Nephron (organoid): Measurements from ENCODE around the gene DNASE1L3.

ENCODE experiments used
- H3K27ac Mint-ChIP-seq, 3 experiments: 2 replicates each; pipeline ENCODE4 v1.8.0; 2020; ENCODE audit warnings: mixed read lengths in 3 of 3, mild to moderate bottlenecking in 2 of 3, moderate library complexity in 1 of 3
- H3K27me3 Mint-ChIP-seq: 2 replicates; pipeline ENCODE4 v1.8.0; 2021; ENCODE audit warnings: low read depth, mild to moderate bottlenecking, moderate library complexity, mixed read lengths
- H3K36me3 Mint-ChIP-seq: 2 replicates; pipeline ENCODE4 v1.8.0; 2020; ENCODE audit warnings: low read depth, mixed read lengths
- H3K4me1 Mint-ChIP-seq: 2 replicates; pipeline ENCODE4 v1.8.0; 2020; ENCODE audit warnings: mixed read lengths
- H3K4me3 Mint-ChIP-seq, 3 experiments: 2 replicates each; pipeline ENCODE4 v1.8.0; 2020; ENCODE audit warnings: mild to moderate bottlenecking in 3 of 3, mixed read lengths in 3 of 3, moderate library complexity in 2 of 3
- H3K9me3 Mint-ChIP-seq: 2 replicates; pipeline ENCODE4 v1.8.0; 2020; ENCODE audit warnings: mixed read lengths
- CTCF ChIP-seq, 3 experiments: fragments of 200-600 bp; sonication (generic); IDR thresholded peaks; one replicate each; pipeline ENCODE4 v1.5.0; 2021; ENCODE audit warnings: antibody characterized with exemption in 3 of 3; ENCODE audit not compliant: unreplicated experiment in 3 of 3

DNASE1L3 gene

GRCh38 chr3:58154626-58155449 lies 55.9 kb downstream of the DNASE1L3 start:
- H3K4me3 Mint-ChIP-seq = no peak overlapping the region
- peaks cover 67% of the 10 kb centered on the region for H3K36me3 Mint-ChIP-seq
- no peak for TF ChIP-seq CTCF (IDR thresholded peaks at IDR 0.05; ENCODE audit: unreplicated experiment in 3 of 3)
- peaks cover 17% of the 10 kb centered on the region for H3K4me1 Mint-ChIP-seq
- H3K27ac Mint-ChIP-seq = no peak overlapping the region
- H3K27me3 Mint-ChIP-seq = peaks cover 5% of the 10 kb centered on the region
- H3K9me3 Mint-ChIP-seq = no peaks in the 10 kb centered on the region

GRCh38 chr3:58153371-58153770 lies 57.4 kb downstream of the DNASE1L3 start:
- Mint-ChIP-seq H3K4me1 (peaks cover 13% of the 10 kb centered on the region), H3K36me3 (peaks cover 72% of the 10 kb centered on the region), H3K4me3 (no peak overlapping the region), H3K9me3 (no peaks in the 10 kb centered on the region), H3K27ac (no peak overlapping the region), H3K27me3 (no peaks in the 10 kb centered on the region)
- TF ChIP-seq CTCF (IDR thresholded peaks at IDR 0.05; ENCODE audit: unreplicated experiment in 3 of 3) = no peak

DNA sequence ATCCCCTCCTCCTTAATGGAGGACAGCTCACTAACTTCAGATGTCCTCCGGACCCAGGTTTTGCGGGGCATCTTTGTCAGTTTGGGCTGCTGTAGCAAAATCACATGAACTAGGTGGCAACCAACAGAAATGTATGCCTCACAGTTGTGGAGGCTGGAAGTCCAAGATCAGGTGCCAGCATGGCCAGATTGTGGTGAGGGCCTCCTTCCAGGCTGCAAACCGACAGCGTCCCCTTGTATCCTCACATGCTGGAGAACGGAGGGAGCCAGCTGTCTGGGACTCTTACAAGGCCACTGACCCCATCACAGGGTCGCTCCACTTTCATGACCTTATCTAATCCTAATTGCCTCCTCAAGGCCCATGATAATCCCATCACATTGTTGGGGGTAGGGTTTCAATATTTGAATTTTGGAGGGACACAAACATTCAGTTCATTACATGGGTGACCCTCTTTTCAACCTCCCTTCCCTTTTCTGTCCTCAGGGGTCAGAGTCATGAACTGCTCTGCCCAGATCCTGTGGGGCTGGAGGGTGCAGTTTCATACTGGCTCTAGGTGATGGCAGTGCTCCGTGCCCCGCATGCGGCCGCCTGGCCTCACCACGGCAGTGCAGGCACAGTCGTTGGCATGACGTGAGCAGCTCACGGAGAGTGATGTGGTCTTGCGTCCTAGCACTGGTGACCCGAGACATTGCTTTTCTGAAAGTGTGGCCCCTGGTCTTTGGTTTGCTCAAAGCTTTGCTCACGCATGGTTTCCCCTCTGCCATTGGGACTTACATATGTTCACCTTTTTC lies 58.4 kb downstream of the DNASE1L3 start:
- H3K36me3 Mint-ChIP-seq = peaks cover 74% of the 10 kb centered on the region
- no peak overlapping the region for H3K4me3 Mint-ChIP-seq
- peaks cover 3% of the 10 kb centered on the region for H3K4me1 Mint-ChIP-seq
- no peak for TF ChIP-seq CTCF (IDR thresholded peaks at IDR 0.05; ENCODE audit: unreplicated experiment in 3 of 3)
- no peaks in the 10 kb centered on the region for H3K27me3 Mint-ChIP-seq
- no peak overlapping the region for H3K27ac Mint-ChIP-seq
- H3K9me3 Mint-ChIP-seq = no peaks in the 10 kb centered on the region

DNA sequence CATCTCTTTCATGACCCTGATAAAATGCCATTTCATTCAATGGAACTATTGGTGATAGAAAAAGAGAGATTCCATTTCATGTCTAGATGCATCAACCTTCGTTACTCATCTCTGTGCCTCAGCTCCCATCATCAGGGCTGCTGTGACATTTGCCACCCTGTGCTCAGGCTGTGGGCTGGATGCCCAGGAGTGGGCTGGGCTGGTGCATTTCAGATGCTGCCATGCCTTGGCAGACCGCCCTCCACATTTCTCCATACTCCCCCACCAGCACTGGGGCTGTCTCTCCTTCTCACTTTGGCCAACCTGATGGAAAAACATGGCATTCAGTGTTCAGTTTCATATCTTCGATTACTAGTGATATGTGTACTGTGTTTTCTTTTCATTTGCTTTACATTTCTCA lies 59.1 kb downstream of the DNASE1L3 start:
- Mint-ChIP-seq H3K4me1 (no peaks in the 10 kb centered on the region), H3K27me3 (no peaks in the 10 kb centered on the region), H3K4me3 (no peak overlapping the region), H3K27ac (no peak overlapping the region), H3K36me3 (peaks cover 77% of the 10 kb centered on the region), H3K9me3 (no peaks in the 10 kb centered on the region)
- no peak for TF ChIP-seq CTCF (IDR thresholded peaks at IDR 0.05; ENCODE audit: unreplicated experiment in 3 of 3)

DNA sequence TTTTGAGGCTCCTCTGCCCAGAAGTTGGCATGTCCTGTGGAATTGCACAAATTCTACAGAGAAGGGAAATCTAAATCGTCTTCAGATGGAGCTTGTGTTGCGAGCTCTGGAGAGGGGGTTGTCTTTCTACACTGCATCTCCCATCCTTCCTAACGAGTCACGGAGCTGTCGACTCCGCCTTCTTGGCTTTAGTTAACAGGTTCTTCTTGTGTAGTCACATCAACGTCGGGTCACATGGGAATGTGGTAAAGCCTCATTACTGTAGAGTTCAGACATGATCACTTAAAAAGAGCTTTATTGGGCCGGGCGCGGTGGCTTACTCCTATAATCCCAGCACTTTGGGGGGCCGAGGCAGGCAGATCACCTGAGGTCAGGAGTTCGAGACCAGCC lies 60.0 kb downstream of the DNASE1L3 start:
- Mint-ChIP-seq H3K4me1 (no peaks in the 10 kb centered on the region), H3K27ac (no peak overlapping the region), H3K36me3 (peaks cover 79% of the 10 kb centered on the region), H3K9me3 (no peaks in the 10 kb centered on the region), H3K27me3 (no peaks in the 10 kb centered on the region), H3K4me3 (no peak overlapping the region)
- TF ChIP-seq CTCF (IDR thresholded peaks at IDR 0.05; ENCODE audit: unreplicated experiment in 3 of 3) = no peak
